Measurements from ENCODE around the gene EID1.
"Not testable (repeated sequence)": the region's sequence is repeated elsewhere in the genome, so short reads cannot be mapped to it uniquely, and the experiment has no call there.

DNA sequence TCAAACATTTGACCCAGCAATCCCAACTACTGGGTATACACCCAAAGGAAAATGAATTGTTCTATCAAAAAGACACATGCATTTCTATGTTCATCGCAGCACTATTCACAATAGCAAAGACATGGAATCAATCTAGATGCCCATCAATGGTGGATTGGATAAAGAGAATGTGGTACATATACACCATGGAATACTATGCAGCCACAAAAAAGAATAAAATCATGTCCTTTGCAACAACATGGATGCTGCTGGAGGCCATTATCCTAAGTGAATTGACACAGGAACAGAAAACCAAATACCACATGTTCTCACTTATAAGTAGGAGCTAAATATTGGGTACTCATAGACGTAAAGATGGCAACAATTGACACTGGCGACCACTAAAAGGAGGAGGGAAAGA lies 23.5 kb upstream of the EID1 start:
- not testable (repeated sequence) for TF ChIP-seq POLR2A, EP300 (IDR thresholded peaks at IDR 0.05)
- TF ChIP-seq, protein P1, sequence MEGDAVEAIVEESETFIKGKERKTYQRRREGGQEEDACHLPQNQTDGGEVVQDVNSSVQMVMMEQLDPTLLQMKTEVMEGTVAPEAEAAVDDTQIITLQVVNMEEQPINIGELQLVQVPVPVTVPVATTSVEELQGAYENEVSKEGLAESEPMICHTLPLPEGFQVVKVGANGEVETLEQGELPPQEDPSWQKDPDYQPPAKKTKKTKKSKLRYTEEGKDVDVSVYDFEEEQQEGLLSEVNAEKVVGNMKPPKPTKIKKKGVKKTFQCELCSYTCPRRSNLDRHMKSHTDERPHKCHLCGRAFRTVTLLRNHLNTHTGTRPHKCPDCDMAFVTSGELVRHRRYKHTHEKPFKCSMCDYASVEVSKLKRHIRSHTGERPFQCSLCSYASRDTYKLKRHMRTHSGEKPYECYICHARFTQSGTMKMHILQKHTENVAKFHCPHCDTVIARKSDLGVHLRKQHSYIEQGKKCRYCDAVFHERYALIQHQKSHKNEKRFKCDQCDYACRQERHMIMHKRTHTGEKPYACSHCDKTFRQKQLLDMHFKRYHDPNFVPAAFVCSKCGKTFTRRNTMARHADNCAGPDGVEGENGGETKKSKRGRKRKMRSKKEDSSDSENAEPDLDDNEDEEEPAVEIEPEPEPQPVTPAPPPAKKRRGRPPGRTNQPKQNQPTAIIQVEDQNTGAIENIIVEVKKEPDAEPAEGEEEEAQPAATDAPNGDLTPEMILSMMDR (IDR thresholded peaks at IDR 0.05): not testable (repeated sequence)
